Upper lobe of left lung (tissue), 4 donors: ENCODE results near the gene PSMD8.
"Not testable (repeated sequence)": the region's sequence is repeated elsewhere in the genome, so short reads cannot be mapped to it uniquely, and the experiment has no call there.

Experiments used
- POLR2A ChIP-seq, 4 donors: fragments of 450-650 bp; IDR thresholded peaks; one replicate each; pipeline ENCODE4 v1.5.1; 2016 to 2017; ENCODE audit warnings: antibody characterized with exemption in 4 of 4, mild to moderate bottlenecking in 2 of 4
- TF ChIP-seq, protein P1 (sequence below), 6 experiments: fragments of 450-650 bp in 4 of 6; fragments of 200-600 bp in 2 of 6; sonication (generic) in 2 of 6; IDR thresholded peaks; one replicate each; pipeline ENCODE4 v1.5.1; 2016 to 2019; ENCODE audit warnings: antibody characterized with exemption in 6 of 6

GRCh38 chr19:38362946-38363688 lies 11.3 kb upstream of the PSMD8 start:
- not testable (repeated sequence) for TF ChIP-seq POLR2A (IDR thresholded peaks at IDR 0.05)
- TF ChIP-seq, protein P1, sequence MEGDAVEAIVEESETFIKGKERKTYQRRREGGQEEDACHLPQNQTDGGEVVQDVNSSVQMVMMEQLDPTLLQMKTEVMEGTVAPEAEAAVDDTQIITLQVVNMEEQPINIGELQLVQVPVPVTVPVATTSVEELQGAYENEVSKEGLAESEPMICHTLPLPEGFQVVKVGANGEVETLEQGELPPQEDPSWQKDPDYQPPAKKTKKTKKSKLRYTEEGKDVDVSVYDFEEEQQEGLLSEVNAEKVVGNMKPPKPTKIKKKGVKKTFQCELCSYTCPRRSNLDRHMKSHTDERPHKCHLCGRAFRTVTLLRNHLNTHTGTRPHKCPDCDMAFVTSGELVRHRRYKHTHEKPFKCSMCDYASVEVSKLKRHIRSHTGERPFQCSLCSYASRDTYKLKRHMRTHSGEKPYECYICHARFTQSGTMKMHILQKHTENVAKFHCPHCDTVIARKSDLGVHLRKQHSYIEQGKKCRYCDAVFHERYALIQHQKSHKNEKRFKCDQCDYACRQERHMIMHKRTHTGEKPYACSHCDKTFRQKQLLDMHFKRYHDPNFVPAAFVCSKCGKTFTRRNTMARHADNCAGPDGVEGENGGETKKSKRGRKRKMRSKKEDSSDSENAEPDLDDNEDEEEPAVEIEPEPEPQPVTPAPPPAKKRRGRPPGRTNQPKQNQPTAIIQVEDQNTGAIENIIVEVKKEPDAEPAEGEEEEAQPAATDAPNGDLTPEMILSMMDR (IDR thresholded peaks at IDR 0.05) = not testable (repeated sequence)
